Panc1 (cell line): ENCODE data around the gene RPS15A.

ENCODE experiments used
- CTCF ChIP-seq: fragments of 450-650 bp; IDR thresholded peaks from 2 replicates; pipeline ENCODE4 v1.5.1; 2017; ENCODE audit warnings: mild to moderate bottlenecking
- POLR2AphosphoS5 ChIP-seq: IDR thresholded peaks from 2 replicates; pipeline ENCODE4 v1.6.1; 2012; ENCODE audit warnings: mild to moderate bottlenecking, low read depth, low read length, moderate library complexity
- REST ChIP-seq, 2 experiments: IDR thresholded peaks; 2 replicates each; pipeline ENCODE4 v1.6.1; 2011 to 2012; ENCODE audit warnings: low read depth in 2 of 2, control low read depth in 1 of 2, low read length in 1 of 2, mild to moderate bottlenecking in 1 of 2, moderate library complexity in 1 of 2; ENCODE audit not compliant: insufficient read depth in 1 of 2
- SIN3A ChIP-seq: IDR thresholded peaks from 2 replicates; pipeline ENCODE4 v1.6.1; 2012; ENCODE audit warnings: low read depth, mild to moderate bottlenecking, low read length, moderate library complexity, borderline replicate concordance; ENCODE audit not compliant: insufficient read depth

DNA sequence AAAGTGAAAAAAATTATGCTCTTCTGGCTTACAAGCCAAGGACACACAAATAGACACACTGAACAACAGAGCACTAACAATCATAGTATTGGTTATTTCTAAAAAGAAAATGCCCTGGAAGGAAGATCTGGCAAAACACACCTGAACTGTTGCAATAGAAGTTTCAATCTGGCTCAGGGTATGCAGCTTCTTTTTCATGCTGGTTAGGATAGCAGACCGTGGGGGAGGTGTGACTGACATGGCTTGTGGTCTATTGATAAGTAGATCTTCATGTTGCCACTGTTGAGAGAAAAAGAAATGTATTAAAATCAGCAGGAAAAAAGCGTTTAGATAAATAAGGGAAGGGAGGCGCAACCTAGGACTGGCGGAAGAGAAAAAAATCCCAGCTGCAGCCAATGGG, 37.8 kb upstream of the RPS15A start:
- TF ChIP-seq CTCF (no peak), REST (IDR thresholded peaks at IDR 0.05; ENCODE audit: insufficient read depth in 1 of 2, low read depth in 2 of 2, low read length in 1 of 2) (no peak), SIN3A (no peak), POLR2AphosphoS5 (no peak)
